ENCODE data around the gene PTAFR.

GRCh38 chr1:28194326-28195035 lies 18.0 kb upstream of the PTAFR start:
- TF ChIP-seq CTCF (IDR thresholded peaks at IDR 0.05; ENCODE audit: insufficient read depth, low read length, poor library complexity, severe bottlenecking) (no peak), EZH2phosphoT487 (conservative IDR thresholded peaks at IDR 0.05; ENCODE audit: low read length) (no peak)
